GM12872 (cell line): Measurements from ENCODE around the gene NBPF19.
"Not testable (repeated sequence)": the region's sequence is repeated elsewhere in the genome, so short reads cannot be mapped to it uniquely, and the experiment has no call there.

Experiments
- TF ChIP-seq, protein P1 (sequence below): IDR thresholded peaks from 3 replicates; pipeline ENCODE4 v1.5.1; 2011; ENCODE audit warnings: low read depth, mild to moderate bottlenecking, low read length, moderate library complexity; ENCODE audit not compliant: insufficient read depth

NBPF19 gene, protein sequence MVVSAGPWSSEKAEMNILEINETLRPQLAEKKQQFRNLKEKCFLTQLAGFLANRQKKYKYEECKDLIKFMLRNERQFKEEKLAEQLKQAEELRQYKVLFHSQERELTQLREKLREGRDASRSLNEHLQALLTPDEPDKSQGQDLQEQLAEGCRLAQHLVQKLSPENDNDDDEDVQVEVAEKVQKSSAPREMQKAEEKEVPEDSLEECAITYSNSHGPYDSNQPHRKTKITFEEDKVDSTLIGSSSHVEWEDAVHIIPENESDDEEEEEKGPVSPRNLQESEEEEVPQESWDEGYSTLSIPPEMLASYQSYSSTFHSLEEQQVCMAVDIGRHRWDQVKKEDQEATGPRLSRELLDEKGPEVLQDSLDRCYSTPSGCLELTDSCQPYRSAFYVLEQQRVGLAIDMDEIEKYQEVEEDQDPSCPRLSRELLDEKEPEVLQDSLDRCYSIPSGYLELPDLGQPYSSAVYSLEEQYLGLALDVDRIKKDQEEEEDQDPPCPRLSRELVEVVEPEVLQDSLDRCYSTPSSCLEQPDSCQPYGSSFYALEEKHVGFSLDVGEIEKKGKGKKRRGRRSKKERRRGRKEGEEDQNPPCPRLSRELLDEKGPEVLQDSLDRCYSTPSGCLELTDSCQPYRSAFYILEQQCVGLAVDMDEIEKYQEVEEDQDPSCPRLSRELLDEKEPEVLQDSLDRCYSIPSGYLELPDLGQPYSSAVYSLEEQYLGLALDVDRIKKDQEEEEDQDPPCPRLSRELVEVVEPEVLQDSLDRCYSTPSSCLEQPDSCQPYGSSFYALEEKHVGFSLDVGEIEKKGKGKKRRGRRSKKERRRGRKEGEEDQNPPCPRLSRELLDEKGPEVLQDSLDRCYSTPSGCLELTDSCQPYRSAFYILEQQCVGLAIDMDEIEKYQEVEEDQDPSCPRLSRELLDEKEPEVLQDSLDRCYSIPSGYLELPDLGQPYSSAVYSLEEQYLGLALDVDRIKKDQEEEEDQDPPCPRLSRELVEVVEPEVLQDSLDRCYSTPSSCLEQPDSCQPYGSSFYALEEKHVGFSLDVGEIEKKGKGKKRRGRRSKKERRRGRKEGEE (N-terminal part only)

DNA sequence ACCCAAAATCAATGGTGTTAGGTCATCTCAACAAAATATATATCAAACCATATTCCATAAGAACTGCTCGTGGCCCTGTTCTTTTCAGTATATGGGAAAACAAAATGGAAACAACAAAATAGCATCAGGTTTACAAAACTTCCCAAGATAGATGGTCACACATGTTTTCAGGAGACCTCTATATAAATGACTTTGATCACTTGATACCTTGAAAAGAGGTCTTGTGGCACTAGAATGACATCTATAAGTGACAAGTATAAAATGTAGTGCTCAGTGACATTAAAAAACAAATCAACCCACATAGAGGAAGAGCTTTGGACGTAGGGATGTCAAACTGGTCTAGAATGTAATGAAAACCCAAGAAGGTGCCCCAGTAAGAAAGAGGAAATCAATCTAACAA is at the start of gene NBPF19:
Gene NBPF19 (plus strand): TSS at position 301 of the 400 bp plus-strand sequence. CDS start 888 bp downstream, outside the sequence.
- TF ChIP-seq, protein P1, sequence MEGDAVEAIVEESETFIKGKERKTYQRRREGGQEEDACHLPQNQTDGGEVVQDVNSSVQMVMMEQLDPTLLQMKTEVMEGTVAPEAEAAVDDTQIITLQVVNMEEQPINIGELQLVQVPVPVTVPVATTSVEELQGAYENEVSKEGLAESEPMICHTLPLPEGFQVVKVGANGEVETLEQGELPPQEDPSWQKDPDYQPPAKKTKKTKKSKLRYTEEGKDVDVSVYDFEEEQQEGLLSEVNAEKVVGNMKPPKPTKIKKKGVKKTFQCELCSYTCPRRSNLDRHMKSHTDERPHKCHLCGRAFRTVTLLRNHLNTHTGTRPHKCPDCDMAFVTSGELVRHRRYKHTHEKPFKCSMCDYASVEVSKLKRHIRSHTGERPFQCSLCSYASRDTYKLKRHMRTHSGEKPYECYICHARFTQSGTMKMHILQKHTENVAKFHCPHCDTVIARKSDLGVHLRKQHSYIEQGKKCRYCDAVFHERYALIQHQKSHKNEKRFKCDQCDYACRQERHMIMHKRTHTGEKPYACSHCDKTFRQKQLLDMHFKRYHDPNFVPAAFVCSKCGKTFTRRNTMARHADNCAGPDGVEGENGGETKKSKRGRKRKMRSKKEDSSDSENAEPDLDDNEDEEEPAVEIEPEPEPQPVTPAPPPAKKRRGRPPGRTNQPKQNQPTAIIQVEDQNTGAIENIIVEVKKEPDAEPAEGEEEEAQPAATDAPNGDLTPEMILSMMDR: not testable (repeated sequence)
